ENCODE measurements around the gene RAF1. TPM values are rescaled to one million over a fixed set of nuclear protein-coding genes. Genes with fewer than 3 reads are reported as not detected.

RAF1 gene
- total RNA-seq, 1 experiment from 2014 or later, result 130 TPM

- no peak for DNase-seq (ENCODE audit: low spot score)
- no peaks in the 10 kb centered on the region for H3K27me3 ChIP-seq (replicated peaks; ENCODE audit: insufficient read depth, low read depth, low read length, poor library complexity)
- no peak overlapping the region for H3K4me3 ChIP-seq (ENCODE audit: low read depth, low read length, poor library complexity, severe bottlenecking)
- no peaks in the 10 kb centered on the region for H3K9me3 ChIP-seq (ENCODE audit: low read depth, low read length, poor library complexity, severe bottlenecking)
- H3K36me3 ChIP-seq (ENCODE audit: insufficient read depth, low read length, poor library complexity, severe bottlenecking), result no peaks in the 10 kb centered on the region
- peak overlapping the region; percentile 12 for H3K27ac ChIP-seq (ENCODE audit: low read depth, low read length, poor library complexity, severe bottlenecking)
- CTCF ChIA-PET, result no interaction called here
- TF ChIP-seq EZH2 (IDR thresholded peaks at IDR 0.05; ENCODE audit: borderline replicate concordance, low read depth, low read length, poor library complexity, severe bottlenecking), result no peak
- TF ChIP-seq, protein P1, sequence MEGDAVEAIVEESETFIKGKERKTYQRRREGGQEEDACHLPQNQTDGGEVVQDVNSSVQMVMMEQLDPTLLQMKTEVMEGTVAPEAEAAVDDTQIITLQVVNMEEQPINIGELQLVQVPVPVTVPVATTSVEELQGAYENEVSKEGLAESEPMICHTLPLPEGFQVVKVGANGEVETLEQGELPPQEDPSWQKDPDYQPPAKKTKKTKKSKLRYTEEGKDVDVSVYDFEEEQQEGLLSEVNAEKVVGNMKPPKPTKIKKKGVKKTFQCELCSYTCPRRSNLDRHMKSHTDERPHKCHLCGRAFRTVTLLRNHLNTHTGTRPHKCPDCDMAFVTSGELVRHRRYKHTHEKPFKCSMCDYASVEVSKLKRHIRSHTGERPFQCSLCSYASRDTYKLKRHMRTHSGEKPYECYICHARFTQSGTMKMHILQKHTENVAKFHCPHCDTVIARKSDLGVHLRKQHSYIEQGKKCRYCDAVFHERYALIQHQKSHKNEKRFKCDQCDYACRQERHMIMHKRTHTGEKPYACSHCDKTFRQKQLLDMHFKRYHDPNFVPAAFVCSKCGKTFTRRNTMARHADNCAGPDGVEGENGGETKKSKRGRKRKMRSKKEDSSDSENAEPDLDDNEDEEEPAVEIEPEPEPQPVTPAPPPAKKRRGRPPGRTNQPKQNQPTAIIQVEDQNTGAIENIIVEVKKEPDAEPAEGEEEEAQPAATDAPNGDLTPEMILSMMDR (conservative IDR thresholded peaks at IDR 0.05; ENCODE audit: low read depth, low read length), result no peak
- POLR2A ChIA-PET (ENCODE audit: low non-redundant PET), result no interaction called here
- intact Hi-C loops (cut with micrococcal nuclease; ENCODE audit: unreplicated experiment), result loop anchor here (5.0 kb wide), 1 partner anchor 103 kb away; the partner anchor contains the start of gene MKRN2
- BruUV-seq (replicated peaks), result no TSS peak
- peaks cover 36% of the 10 kb centered on the region for H3K4me1 ChIP-seq (ENCODE audit: insufficient read depth, low read length, poor library complexity, severe bottlenecking)
Observed at GRCh38 chr3:12660196-12660595, 3.7 kb downstream of the RAF1 start.

GRCh38 chr3:12659316-12660015, 4.5 kb downstream of the RAF1 start:
- no TSS peak for BruUV-seq (replicated peaks)
- ChIA-PET POLR2A (ENCODE audit: low non-redundant PET) (no interaction called here), CTCF (no interaction called here)
- no peaks in the 10 kb centered on the region for H3K9me3 ChIP-seq (ENCODE audit: low read depth, low read length, poor library complexity, severe bottlenecking)
- no peak overlapping the region for H3K4me3 ChIP-seq (ENCODE audit: low read depth, low read length, poor library complexity, severe bottlenecking)
- H3K4me1 ChIP-seq (ENCODE audit: insufficient read depth, low read length, poor library complexity, severe bottlenecking), result peaks cover 36% of the 10 kb centered on the region
- no peaks in the 10 kb centered on the region for H3K36me3 ChIP-seq (ENCODE audit: insufficient read depth, low read length, poor library complexity, severe bottlenecking)
- DNase-seq (ENCODE audit: low spot score), result no peak
- intact Hi-C loops (cut with micrococcal nuclease; ENCODE audit: unreplicated experiment), result loop anchor here (5.0 kb wide), 1 partner anchor 102 kb away; the partner anchor contains the start of gene MKRN2
- TF ChIP-seq, protein P1 (conservative IDR thresholded peaks at IDR 0.05; ENCODE audit: low read depth, low read length), result no peak
- TF ChIP-seq EZH2 (IDR thresholded peaks at IDR 0.05; ENCODE audit: borderline replicate concordance, low read depth, low read length, poor library complexity, severe bottlenecking), result no peak
- H3K27ac ChIP-seq (ENCODE audit: low read depth, low read length, poor library complexity, severe bottlenecking), result peak overlapping the region; percentile 2
- H3K27me3 ChIP-seq (replicated peaks; ENCODE audit: insufficient read depth, low read depth, low read length, poor library complexity), result no peaks in the 10 kb centered on the region

- H3K27me3 ChIP-seq (replicated peaks; ENCODE audit: insufficient read depth, low read depth, low read length, poor library complexity), result no peaks in the 10 kb centered on the region
- peak overlapping the region; percentile 0 for H3K27ac ChIP-seq (ENCODE audit: low read depth, low read length, poor library complexity, severe bottlenecking)
- peaks cover 36% of the 10 kb centered on the region for H3K4me1 ChIP-seq (ENCODE audit: insufficient read depth, low read length, poor library complexity, severe bottlenecking)
- DNase-seq (ENCODE audit: low spot score), result peak; percentile 59
- no peak for TF ChIP-seq EZH2 (IDR thresholded peaks at IDR 0.05; ENCODE audit: borderline replicate concordance, low read depth, low read length, poor library complexity, severe bottlenecking)
- TF ChIP-seq, protein P1 (conservative IDR thresholded peaks at IDR 0.05; ENCODE audit: low read depth, low read length), result no peak
- H3K9me3 ChIP-seq (ENCODE audit: low read depth, low read length, poor library complexity, severe bottlenecking), result no peaks in the 10 kb centered on the region
- no peak overlapping the region for H3K4me3 ChIP-seq (ENCODE audit: low read depth, low read length, poor library complexity, severe bottlenecking)
- no TSS peak for BruUV-seq (replicated peaks)
- intact Hi-C loops (cut with micrococcal nuclease; ENCODE audit: unreplicated experiment), result no loop called here
- ChIA-PET CTCF (no interaction called here), POLR2A (ENCODE audit: low non-redundant PET) (no interaction called here)
- H3K36me3 ChIP-seq (ENCODE audit: insufficient read depth, low read length, poor library complexity, severe bottlenecking), result no peaks in the 10 kb centered on the region
Observed at GRCh38 chr3:12658593-12659058, 5.3 kb downstream of the RAF1 start.

Data from A673 (cell line).